ENCODE results near the gene FAM111A. TPM values are rescaled to one million over a fixed set of nuclear protein-coding genes. Genes with fewer than 3 reads are reported as not detected.
A peak's percentile ranks its signal among the peaks of the same experiment; 100 is the strongest.

The FAM111A gene
- total and polyA plus RNA-seq, 10 of the 15 experiments (the other 5 are each of a cell fraction or from before 2014, with no cell fraction given), result 26.6 to 95.0 (median 67.5) TPM

DNA sequence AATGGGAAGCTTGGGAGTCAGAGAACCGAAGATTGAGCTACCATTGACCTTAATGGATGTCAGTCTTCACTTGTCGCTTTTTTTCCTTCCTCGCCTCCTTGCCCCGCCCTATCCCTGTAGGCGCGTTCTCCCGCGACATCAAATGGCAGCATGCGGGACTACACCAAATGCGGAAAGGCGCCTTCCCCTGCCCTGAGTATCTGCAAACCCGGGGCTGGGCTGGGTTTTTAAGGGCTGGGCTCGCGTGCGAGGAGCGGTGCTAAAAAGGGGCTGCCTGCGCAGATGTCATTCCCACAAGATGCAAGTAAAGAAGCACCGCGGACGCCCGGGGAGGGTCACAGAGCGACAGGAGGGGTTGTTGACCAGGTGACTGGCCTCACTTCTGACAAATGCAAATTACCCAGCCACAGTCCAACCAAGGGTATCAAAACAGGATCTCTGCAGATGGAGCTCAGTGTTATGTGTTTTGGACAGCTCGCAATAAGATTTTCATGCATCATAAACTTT, 40.3 kb upstream of the FAM111A start (continued):
- TF ChIP-seq CHD1 (IDR thresholded peaks at IDR 0.05; ENCODE audit: low read depth, low read length) (no peak), RAD51 (IDR thresholded peaks at IDR 0.05) (peak; percentile 66), RAD21 (IDR thresholded peaks at IDR 0.05; ENCODE audit: insufficient read depth, low read depth, low read length) (peak; percentile 87), ZNF384 (IDR thresholded peaks at IDR 0.05; ENCODE audit: borderline replicate concordance, low read depth, low read length) (peak; percentile 76), ZNF274 (IDR thresholded peaks at IDR 0.05; ENCODE audit: insufficient read depth, insufficient read length) (no peak), TCF12 (IDR thresholded peaks at IDR 0.05; ENCODE audit: low read depth, low read length) (peak; percentile 89), CBX5 (IDR thresholded peaks at IDR 0.05; ENCODE audit: low read depth) (no peak), ZNF217 (IDR thresholded peaks at IDR 0.05) (no peak), BCL11A (IDR thresholded peaks at IDR 0.05; ENCODE audit: low read depth, low read length) (0 out of 2 replicates have a peak, but pooled peaks have one; percentile 26), POLR2AphosphoS2 (IDR thresholded peaks at IDR 0.05; ENCODE audit: low read depth, low read length) (no peak), HDGF (IDR thresholded peaks at IDR 0.05) (peak; percentile 23; the same call in 1 of the 2 replicates), GATAD2B (conservative IDR thresholded peaks at IDR 0.05; ENCODE audit: low read depth) (0 out of 2 replicates have a peak, but pooled peaks have one; percentile 21), RELA (IDR thresholded peaks at IDR 0.05; ENCODE audit: borderline replicate concordance, partially characterized antibody) (no peak), SPI1 (IDR thresholded peaks at IDR 0.05; ENCODE audit: borderline replicate concordance, insufficient read depth, low read depth, low read length) (0 out of 2 replicates have a peak, but pooled peaks have one; percentile 46), HDAC2 (IDR thresholded peaks at IDR 0.05) (no peak), MXI1 (IDR thresholded peaks at IDR 0.05; ENCODE audit: low read depth, low read length) (peak; percentile 18; the same call in 1 of the 2 replicates), IKZF2 (IDR thresholded peaks at IDR 0.05) (peak; percentile 55 to 65; a peak in 3 of 4 replicates)
- TF ChIP-seq, protein P1, sequence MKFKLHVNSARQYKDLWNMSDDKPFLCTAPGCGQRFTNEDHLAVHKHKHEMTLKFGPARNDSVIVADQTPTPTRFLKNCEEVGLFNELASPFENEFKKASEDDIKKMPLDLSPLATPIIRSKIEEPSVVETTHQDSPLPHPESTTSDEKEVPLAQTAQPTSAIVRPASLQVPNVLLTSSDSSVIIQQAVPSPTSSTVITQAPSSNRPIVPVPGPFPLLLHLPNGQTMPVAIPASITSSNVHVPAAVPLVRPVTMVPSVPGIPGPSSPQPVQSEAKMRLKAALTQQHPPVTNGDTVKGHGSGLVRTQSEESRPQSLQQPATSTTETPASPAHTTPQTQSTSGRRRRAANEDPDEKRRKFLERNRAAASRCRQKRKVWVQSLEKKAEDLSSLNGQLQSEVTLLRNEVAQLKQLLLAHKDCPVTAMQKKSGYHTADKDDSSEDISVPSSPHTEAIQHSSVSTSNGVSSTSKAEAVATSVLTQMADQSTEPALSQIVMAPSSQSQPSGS (IDR thresholded peaks at IDR 0.05; ENCODE audit: low read length), result peak; percentile 76
- TF ChIP-seq, protein P2, sequence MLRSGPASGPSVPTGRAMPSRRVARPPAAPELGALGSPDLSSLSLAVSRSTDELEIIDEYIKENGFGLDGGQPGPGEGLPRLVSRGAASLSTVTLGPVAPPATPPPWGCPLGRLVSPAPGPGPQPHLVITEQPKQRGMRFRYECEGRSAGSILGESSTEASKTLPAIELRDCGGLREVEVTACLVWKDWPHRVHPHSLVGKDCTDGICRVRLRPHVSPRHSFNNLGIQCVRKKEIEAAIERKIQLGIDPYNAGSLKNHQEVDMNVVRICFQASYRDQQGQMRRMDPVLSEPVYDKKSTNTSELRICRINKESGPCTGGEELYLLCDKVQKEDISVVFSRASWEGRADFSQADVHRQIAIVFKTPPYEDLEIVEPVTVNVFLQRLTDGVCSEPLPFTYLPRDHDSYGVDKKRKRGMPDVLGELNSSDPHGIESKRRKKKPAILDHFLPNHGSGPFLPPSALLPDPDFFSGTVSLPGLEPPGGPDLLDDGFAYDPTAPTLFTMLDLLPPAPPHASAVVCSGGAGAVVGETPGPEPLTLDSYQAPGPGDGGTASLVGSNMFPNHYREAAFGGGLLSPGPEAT (IDR thresholded peaks at IDR 0.05; ENCODE audit: low read depth), result peak; percentile 68; the same call in 1 of the 2 replicates
- TF ChIP-seq, protein P3, sequence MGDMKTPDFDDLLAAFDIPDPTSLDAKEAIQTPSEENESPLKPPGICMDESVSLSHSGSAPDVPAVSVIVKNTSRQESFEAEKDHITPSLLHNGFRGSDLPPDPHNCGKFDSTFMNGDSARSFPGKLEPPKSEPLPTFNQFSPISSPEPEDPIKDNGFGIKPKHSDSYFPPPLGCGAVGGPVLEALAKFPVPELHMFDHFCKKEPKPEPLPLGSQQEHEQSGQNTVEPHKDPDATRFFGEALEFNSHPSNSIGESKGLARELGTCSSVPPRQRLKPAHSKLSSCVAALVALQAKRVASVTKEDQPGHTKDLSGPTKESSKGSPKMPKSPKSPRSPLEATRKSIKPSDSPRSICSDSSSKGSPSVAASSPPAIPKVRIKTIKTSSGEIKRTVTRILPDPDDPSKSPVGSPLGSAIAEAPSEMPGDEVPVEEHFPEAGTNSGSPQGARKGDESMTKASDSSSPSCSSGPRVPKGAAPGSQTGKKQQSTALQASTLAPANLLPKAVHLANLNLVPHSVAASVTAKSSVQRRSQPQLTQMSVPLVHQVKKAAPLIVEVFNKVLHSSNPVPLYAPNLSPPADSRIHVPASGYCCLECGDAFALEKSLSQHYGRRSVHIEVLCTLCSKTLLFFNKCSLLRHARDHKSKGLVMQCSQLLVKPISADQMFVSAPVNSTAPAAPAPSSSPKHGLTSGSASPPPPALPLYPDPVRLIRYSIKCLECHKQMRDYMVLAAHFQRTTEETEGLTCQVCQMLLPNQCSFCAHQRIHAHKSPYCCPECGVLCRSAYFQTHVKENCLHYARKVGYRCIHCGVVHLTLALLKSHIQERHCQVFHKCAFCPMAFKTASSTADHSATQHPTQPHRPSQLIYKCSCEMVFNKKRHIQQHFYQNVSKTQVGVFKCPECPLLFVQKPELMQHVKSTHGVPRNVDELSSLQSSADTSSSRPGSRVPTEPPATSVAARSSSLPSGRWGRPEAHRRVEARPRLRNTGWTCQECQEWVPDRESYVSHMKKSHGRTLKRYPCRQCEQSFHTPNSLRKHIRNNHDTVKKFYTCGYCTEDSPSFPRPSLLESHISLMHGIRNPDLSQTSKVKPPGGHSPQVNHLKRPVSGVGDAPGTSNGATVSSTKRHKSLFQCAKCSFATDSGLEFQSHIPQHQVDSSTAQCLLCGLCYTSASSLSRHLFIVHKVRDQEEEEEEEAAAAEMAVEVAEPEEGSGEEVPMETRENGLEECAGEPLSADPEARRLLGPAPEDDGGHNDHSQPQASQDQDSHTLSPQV (IDR thresholded peaks at IDR 0.05), result no peak
- TF ChIP-seq, protein P4, sequence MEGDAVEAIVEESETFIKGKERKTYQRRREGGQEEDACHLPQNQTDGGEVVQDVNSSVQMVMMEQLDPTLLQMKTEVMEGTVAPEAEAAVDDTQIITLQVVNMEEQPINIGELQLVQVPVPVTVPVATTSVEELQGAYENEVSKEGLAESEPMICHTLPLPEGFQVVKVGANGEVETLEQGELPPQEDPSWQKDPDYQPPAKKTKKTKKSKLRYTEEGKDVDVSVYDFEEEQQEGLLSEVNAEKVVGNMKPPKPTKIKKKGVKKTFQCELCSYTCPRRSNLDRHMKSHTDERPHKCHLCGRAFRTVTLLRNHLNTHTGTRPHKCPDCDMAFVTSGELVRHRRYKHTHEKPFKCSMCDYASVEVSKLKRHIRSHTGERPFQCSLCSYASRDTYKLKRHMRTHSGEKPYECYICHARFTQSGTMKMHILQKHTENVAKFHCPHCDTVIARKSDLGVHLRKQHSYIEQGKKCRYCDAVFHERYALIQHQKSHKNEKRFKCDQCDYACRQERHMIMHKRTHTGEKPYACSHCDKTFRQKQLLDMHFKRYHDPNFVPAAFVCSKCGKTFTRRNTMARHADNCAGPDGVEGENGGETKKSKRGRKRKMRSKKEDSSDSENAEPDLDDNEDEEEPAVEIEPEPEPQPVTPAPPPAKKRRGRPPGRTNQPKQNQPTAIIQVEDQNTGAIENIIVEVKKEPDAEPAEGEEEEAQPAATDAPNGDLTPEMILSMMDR (IDR thresholded peaks at IDR 0.05 in 2 of 3, conservative IDR thresholded peaks at IDR 0.05 in 1 of 3; ENCODE audit: control insufficient read depth in 2 of 3, extremely low read depth in 1 of 3, insufficient read depth in 1 of 3, low read depth in 3 of 3, low read length in 3 of 3), result peak; percentile 57 to 81 (median 58); a peak in 5 of 6 replicates

Data from GM12878 (cell line).